ENCODE data around the gene SLC25A48.

- TF ChIP-seq FOS (IDR thresholded peaks at IDR 0.05; ENCODE audit: low read depth, low read length): no peak
- no peak for TF ChIP-seq CEBPB (IDR thresholded peaks at IDR 0.05; ENCODE audit: low read depth, low read length)
Measured at GRCh38 chr5:135843571-135844337, 9.3 kb downstream of the SLC25A48 start.
